ENCODE results near the gene MRPL24. TPM values are rescaled to one million over a fixed set of nuclear protein-coding genes. Genes with fewer than 3 reads are reported as not detected.

The MRPL24 gene
- total and polyA plus RNA-seq, 2 of the 8 experiments (the other 6 are each of a cell fraction or from before 2014, with no cell fraction given): 29.7 to 35.2 TPM

DNA sequence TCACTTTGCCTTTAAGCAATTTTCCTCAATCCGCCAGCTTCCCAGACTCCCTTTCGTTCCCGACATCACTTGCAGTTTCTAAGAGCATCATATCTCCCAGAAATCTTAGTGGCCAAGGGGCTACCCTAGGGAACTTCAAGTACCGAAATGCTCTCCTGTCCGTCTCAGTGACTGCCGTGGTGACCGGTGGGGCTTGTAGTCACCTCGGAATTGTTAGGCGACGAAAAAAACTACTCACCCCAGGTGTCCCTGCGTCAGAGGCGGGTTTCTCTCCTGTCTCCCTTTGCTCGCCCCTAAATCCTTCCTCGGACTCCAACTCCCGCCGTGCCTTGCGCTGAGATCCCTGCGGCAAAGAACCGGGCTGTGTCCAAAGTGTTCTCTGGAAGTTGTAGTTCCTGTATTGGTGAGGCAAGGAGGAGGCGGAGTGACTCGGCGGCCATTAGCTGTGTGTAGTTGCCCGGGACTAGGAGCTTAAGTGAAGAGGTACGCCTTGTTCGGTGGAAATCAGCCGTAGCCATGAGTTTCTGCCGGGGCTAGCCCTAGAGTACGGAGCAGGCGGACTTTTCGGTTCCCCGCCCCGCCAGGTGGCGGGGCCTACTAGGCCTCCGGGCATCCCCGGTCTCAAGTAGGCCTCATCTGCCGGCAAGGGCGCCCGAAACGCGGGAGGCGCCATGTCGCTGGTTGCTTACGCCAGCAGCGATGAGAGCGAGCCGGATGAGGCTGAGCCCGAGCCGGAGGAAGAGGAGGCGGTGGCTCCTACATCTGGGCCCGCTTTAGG lies 26.4 kb upstream of the MRPL24 start, which contains the start of gene PRCC (continued):
- TF ChIP-seq, protein P1, sequence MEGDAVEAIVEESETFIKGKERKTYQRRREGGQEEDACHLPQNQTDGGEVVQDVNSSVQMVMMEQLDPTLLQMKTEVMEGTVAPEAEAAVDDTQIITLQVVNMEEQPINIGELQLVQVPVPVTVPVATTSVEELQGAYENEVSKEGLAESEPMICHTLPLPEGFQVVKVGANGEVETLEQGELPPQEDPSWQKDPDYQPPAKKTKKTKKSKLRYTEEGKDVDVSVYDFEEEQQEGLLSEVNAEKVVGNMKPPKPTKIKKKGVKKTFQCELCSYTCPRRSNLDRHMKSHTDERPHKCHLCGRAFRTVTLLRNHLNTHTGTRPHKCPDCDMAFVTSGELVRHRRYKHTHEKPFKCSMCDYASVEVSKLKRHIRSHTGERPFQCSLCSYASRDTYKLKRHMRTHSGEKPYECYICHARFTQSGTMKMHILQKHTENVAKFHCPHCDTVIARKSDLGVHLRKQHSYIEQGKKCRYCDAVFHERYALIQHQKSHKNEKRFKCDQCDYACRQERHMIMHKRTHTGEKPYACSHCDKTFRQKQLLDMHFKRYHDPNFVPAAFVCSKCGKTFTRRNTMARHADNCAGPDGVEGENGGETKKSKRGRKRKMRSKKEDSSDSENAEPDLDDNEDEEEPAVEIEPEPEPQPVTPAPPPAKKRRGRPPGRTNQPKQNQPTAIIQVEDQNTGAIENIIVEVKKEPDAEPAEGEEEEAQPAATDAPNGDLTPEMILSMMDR (IDR thresholded peaks at IDR 0.05; ENCODE audit: control extremely low read depth in 1 of 3, insufficient read depth in 1 of 3, low read depth in 1 of 3, low read length in 3 of 3): 0 out of 4 replicates have a peak, but pooled peaks of 1 of the 3 experiments have one; percentile 1
- peak; percentile 53 to 96; a peak in 2 of 4 replicates for TF ChIP-seq SIN3A (conservative IDR thresholded peaks at IDR 0.05 in 1 of 2, IDR thresholded peaks at IDR 0.05 in 1 of 2; ENCODE audit: low read depth in 1 of 2, low read length in 2 of 2)
- peak; percentile 35 for TF ChIP-seq CTBP2 (IDR thresholded peaks at IDR 0.05; ENCODE audit: borderline replicate concordance, insufficient read depth, insufficient read length, low read length)
- TF ChIP-seq SRF (IDR thresholded peaks at IDR 0.05; ENCODE audit: low read depth, low read length): no peak
- no peak for TF ChIP-seq GTF2F1 (IDR thresholded peaks at IDR 0.05; ENCODE audit: borderline replicate concordance, low read depth, low read length)
- TF ChIP-seq ASH2L (IDR thresholded peaks at IDR 0.05; ENCODE audit: low read length): peak; percentile 81
- TF ChIP-seq, protein P2, sequence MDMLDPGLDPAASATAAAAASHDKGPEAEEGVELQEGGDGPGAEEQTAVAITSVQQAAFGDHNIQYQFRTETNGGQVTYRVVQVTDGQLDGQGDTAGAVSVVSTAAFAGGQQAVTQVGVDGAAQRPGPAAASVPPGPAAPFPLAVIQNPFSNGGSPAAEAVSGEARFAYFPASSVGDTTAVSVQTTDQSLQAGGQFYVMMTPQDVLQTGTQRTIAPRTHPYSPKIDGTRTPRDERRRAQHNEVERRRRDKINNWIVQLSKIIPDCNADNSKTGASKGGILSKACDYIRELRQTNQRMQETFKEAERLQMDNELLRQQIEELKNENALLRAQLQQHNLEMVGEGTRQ (IDR thresholded peaks at IDR 0.05; ENCODE audit: low read length): no peak
- peak; percentile 99 for TF ChIP-seq SIX5 (IDR thresholded peaks at IDR 0.05; ENCODE audit: low read depth, low read length)
- no peak for TF ChIP-seq RNF2 (IDR thresholded peaks at IDR 0.05; ENCODE audit: borderline replicate concordance, low read depth, low read length, missing control alignments, poor library complexity, severe bottlenecking)
- peak; percentile 82 for TF ChIP-seq POLR2AphosphoS5 (IDR thresholded peaks at IDR 0.05; ENCODE audit: low read depth, low read length)
- TF ChIP-seq KDM4A (IDR thresholded peaks at IDR 0.05; ENCODE audit: low read depth, low read length, severe bottlenecking): peak; percentile 15
- peak; percentile 88 for TF ChIP-seq CHD2 (IDR thresholded peaks at IDR 0.05; ENCODE audit: low read length)
- TF ChIP-seq CHD1 (IDR thresholded peaks at IDR 0.05; ENCODE audit: low read depth, low read length): peak; percentile 90
- no peak for TF ChIP-seq BCL11A (IDR thresholded peaks at IDR 0.05; ENCODE audit: low read depth in 2 of 2, low read length in 2 of 2)
- TF ChIP-seq RBBP5 (IDR thresholded peaks at IDR 0.05; ENCODE audit: borderline replicate concordance, low read depth, low read length): no peak; the same call in 1 of the 2 replicates
- TF ChIP-seq YY1 (IDR thresholded peaks at IDR 0.05; ENCODE audit: low read depth, low read length): peak; percentile 97
- TF ChIP-seq EGR1 (IDR thresholded peaks at IDR 0.05; ENCODE audit: borderline replicate concordance, low read depth, low read length): no peak
- no peak for TF ChIP-seq RAD21 (IDR thresholded peaks at IDR 0.05 in 1 of 2, conservative IDR thresholded peaks at IDR 0.05 in 1 of 2; ENCODE audit: low read depth in 2 of 2, low read length in 2 of 2)
- TF ChIP-seq KDM1A (IDR thresholded peaks at IDR 0.05; ENCODE audit: borderline replicate concordance, low read length): no peak
- TF ChIP-seq CREB1 (IDR thresholded peaks at IDR 0.05): peak; percentile 90

Data from H1 (cell line).